Measurements from ENCODE around the gene IL3.

GRCh38 chr5:132098621-132099020 is 38.2 kb downstream of the IL3 start:
- TF ChIP-seq CTCF (conservative IDR thresholded peaks at IDR 0.05; ENCODE audit: low read depth, low read length) (no peak), EZH2 (IDR thresholded peaks at IDR 0.05; ENCODE audit: borderline replicate concordance, low read depth, low read length, poor library complexity, severe bottlenecking) (no peak)

Measured in A673 (cell line).